ENCODE measurements around the gene RGS8.

DNA sequence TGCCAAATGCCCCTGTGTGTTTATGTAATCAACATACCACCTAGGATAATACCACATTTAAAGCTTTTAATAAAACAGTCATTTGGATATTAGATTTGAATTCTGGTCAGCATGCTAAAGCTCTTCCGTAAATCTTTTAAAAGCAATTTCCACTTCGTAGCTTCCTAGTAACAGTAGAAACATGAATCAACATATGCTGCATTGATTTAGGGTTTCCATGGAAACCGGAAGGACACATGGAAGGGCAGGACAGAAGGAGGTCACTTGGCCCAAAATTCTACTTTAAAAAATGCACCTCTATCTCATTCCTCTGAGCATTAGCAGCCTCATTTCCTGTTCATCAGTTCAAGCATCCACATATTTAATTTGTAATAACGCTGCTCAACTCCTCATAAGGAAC is 8.1 kb downstream of the RGS8 start:
- TF ChIP-seq USF2 (IDR thresholded peaks at IDR 0.05; ENCODE audit: low read depth, low read length), result no peak
- no peak for TF ChIP-seq CTCF (conservative IDR thresholded peaks at IDR 0.05; ENCODE audit: low read depth, low read length)
- TF ChIP-seq POLR2A (IDR thresholded peaks at IDR 0.05; ENCODE audit: low read depth, low read length), result no peak
- TF ChIP-seq MXI1 (IDR thresholded peaks at IDR 0.05; ENCODE audit: borderline replicate concordance, low read depth, low read length), result no peak

All from IMR-90 (cell line).